NCI-H1105 treated with DMSO at 0.1 percent for 48 hours (cell line): ENCODE measurements around the gene TOMM40L.
"Not testable (repeated sequence)": the region's sequence is repeated elsewhere in the genome, so short reads cannot be mapped to it uniquely, and the experiment has no call there.

ENCODE experiments used
- DNase-seq: peaks from one replicate; lab custom pipeline; 2025; lab: John Stamatoyannopoulos, UW

The TOMM40L gene

DNA sequence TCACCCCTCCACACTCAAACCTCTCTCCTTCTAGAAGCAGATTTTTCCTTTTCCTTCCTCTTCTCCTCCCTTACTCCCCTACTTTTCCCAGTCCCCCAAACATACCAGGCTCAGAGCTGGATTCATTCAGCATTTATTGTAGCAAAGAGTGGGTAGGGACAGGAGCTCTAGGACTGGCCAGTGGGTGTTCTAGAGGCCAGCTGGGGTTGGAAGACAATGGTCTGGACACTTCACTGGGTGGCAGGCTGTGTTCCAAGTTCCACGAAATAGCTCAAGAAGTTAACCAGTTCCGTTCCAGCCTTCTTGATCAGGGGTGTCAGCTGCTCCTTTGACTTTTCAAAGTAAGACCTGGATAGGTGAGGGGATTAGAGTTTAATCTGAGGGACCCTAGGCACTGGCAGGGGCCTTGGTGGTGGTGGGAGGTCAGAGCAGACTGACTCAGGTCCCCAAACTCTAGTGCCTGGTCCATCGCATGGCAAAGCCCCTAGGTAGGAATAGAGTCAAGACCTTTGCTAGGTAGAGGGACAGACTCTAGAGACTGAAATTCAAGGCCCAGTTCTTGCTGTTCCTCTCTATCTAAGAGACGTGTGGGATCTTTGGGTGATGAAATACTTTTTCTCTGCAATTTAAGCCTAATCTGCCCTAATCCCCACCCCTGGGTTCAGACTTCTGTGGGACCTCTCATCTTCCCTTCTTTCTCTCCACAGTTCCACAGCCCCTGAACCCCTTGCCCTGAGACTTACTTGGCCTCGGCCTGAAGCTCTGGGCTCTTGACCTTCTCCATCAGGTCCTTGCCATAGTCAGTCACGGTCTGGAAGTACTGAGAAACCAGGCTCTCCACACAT, 3.5 kb upstream of the TOMM40L start:
- no peak for DNase-seq

- DNase-seq, result no peak
These were observed 1.8 kb upstream of the TOMM40L start for GRCh38 chr1:161223805-161224694.

- DNase-seq, result not testable (repeated sequence)
These were observed 1.2 kb upstream of the TOMM40L start for GRCh38 chr1:161224695-161225087.

- no peak for DNase-seq
These were observed 704 bp upstream of the TOMM40L start for GRCh38 chr1:161225178-161225533.

GRCh38 chr1:161226320-161226711, 456 bp downstream of the TOMM40L start:
- DNase-seq, result no peak

- DNase-seq, result no peak
These were observed 899 bp downstream of the TOMM40L start for GRCh38 chr1:161226759-161227158.

DNA sequence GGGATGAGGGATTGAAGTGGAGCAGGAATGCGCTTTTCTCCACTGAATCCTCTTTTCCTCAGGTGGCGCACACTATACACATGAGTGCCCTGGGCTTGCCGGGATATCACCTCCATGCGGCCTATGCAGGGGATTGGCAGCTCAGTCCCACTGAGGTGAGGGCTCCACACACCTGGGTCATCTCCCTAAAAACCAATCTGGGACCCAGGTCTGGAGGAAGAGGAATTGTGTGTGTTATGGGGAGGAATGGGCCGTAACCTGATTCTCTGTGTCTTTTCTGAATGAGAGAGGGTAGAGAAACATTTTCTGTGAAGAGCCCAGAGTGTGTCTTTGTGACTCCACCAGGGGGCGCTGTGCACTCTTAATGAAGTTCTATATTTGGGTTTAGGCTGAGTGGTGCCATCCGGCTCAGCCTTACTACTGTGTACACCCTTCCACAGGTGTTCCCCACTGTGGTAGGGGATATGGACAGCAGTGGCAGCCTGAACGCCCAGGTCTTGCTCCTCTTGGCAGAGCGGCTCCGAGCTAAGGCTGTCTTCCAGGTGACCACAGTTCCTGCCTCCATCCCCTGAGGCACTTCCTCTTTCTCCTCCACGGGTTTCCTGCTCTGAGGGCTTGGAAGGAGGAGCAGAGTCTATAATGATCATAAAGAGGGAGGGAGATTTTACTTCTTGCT, 1.5 kb downstream of the TOMM40L start:
- peak; percentile 79 for DNase-seq

- no peak for DNase-seq
These were observed 2.2 kb downstream of the TOMM40L start for GRCh38 chr1:161228032-161228431.

GRCh38 chr1:161229896-161230295, 4.0 kb downstream of the TOMM40L start:
- no peak for DNase-seq

DNA sequence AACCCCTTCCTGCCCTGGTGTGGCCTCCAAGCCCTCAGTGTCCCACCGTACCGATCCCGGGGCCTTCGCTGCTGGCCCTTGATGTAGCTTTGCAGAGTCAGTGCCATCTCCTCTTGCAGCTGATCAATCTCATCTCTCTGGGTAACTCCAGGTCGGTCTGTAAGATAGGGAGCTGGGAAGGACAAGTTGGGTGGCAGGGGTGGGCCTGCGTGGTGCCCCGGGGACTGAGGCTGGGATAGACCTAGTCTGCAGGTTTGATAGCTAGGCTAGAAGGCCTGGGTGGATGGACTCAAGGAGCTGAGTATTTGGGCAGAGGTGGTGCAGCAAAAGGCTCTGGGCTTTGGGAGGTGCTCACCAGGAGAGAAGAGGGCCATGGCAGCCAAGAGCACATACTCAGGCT, 4.9 kb downstream of the TOMM40L start:
- no peak for DNase-seq

GRCh38 chr1:161233102-161233501, 7.2 kb downstream of the TOMM40L start:
- no peak for DNase-seq

GRCh38 chr1:161235957-161236775, 10.3 kb downstream of the TOMM40L start:
- DNase-seq, result no peak

- DNase-seq, result no peak
These were observed 12.2 kb downstream of the TOMM40L start, which contains the start of gene NR1I3 for GRCh38 chr1:161238039-161238473. NR1I3 (minus strand) TSS chr1:161238203; CDS start chr1:161236565, 1,638 bp downstream.

DNA sequence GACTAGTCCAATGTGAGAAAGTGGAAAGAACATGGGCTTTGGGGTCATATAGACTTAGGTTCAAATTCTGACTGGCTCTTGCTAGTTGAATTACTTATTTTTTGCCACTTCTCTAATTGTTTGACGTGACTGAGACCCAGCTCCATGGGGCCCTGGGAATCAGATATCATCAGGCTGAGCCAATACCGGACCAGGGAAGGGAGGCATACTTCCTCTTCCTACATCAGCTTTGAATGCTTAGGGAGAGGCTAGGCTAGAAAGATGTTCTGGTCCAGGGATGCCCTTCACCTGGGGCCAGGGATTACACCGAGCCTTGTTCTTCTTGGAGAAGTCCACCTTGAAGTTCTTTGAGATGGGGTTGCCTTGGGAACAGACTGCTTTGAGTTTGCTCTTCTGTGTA, 15.8 kb downstream of the TOMM40L start:
- no peak for DNase-seq

- no peak for DNase-seq
These were observed 16.5 kb downstream of the TOMM40L start for GRCh38 chr1:161242313-161242712.

- DNase-seq, result no peak
These were observed 19.0 kb downstream of the TOMM40L start for GRCh38 chr1:161244888-161245287.

- DNase-seq, result not testable (repeated sequence)
These were observed 24.2 kb downstream of the TOMM40L start for GRCh38 chr1:161250100-161250499.

DNA sequence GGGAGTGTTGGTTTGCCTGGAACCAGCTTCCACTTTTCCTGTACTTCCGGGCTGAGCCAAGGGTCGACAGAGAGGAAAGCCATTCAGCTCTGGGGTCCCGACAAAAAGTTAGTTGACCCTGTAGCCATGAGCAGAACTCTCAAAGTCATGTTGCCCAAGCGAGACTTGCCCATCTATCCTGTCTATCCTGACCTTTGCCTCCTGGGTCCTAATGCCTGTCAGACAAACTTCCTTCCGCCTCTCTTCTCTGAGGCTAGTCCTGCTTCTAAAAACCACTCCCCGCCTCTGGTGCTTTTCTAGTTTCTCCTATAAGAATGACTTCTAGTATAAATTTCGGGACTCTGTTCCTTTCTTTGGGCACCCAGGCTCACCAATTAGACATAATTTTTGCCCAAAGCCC, 25.0 kb downstream of the TOMM40L start:
- DNase-seq, result no peak

DNA sequence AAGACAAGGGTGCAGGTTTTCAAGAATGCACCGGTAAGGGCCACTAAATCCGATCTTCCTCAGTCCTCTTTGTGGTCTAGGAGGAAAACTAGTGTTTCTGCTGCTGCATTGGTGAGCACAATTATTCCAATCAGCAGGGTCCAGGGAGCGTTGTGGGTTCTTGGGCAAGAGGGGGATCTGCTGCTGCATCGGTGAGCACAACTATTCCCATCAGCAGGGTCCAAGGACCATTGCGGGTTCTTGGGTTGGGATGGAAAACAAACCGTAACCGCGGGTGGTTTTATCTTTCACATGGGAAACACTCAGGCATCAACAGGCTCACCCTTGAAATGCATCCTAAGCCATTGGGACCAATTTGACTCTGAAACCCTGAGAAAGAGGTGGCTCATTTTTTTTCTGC, 25.7 kb downstream of the TOMM40L start:
- DNase-seq, result no peak

DNA sequence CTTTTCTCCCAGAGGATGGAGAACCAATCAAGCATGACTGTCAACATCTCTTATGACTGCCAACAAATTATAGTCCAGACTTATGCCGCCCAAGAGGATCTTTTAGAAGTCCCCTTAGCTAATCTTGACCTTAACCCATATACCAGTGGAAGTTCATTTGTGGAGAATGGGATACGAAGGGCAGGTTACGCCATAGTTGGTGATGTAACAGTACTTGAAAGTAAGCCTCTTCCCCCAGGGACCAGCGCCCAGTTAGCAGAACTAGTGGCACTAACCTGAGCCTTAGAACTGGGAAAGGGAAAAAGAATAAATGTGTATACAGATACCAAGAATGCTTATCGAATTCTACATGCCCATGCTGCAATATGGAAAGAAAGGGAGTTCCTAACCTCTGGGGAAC, 29.4 kb downstream of the TOMM40L start:
- DNase-seq, result not testable (repeated sequence)

- not testable (repeated sequence) for DNase-seq
These were observed 30.2 kb downstream of the TOMM40L start for GRCh38 chr1:161255955-161256520.
